CD4-positive, CD25-positive, alpha-beta regulatory T cell (primary cell): ENCODE data around the gene IQSEC1. TPM values are rescaled to one million over a fixed set of nuclear protein-coding genes. Genes with fewer than 3 reads are reported as not detected.

Experiments used
- ATAC-seq, 2 donors: fragments of 150-1000 bp; cut with Tn5 transposase; one replicate each; pipeline ENCODE4 v1.10.0; 2021; ENCODE audit warnings: low read depth in 2 of 2, moderate number of reproducible peaks in 2 of 2, moderate library complexity in 1 of 2
- DNase-seq, 3 donors: peaks; one replicate each; pipeline versions ENCODE4 v3.0.0 to v3.0.0-alpha.2; 2012 to 2022; ENCODE audit warnings: mixed read lengths in 1 of 3
- H3K27ac ChIP-seq: one replicate; pipeline ENCODE4 v1.7.0; 2013; ENCODE audit warnings: mild to moderate bottlenecking, low read length; ENCODE audit not compliant: insufficient read depth, poor library complexity, severe bottlenecking
- H3K27me3 ChIP-seq: one replicate; pipeline ENCODE4 v1.7.0; 2013; ENCODE audit warnings: low read length; ENCODE audit not compliant: control insufficient read depth, insufficient read depth
- H3K36me3 ChIP-seq: one replicate; pipeline ENCODE4 v1.7.0; 2013; ENCODE audit warnings: mild to moderate bottlenecking, low read length, moderate library complexity; ENCODE audit not compliant: control insufficient read depth, insufficient read depth
- H3K4me1 ChIP-seq: 2 replicates; pipeline ENCODE4 v1.7.0; 2013; ENCODE audit warnings: mild to moderate bottlenecking, low read length; ENCODE audit not compliant: insufficient read depth, control insufficient read depth, poor library complexity, severe bottlenecking
- H3K4me3 ChIP-seq: one replicate; pipeline ENCODE4 v1.7.0; 2013; ENCODE audit warnings: low read depth, mild to moderate bottlenecking, low read length, moderate library complexity
- H3K9me3 ChIP-seq, 2 experiments: 1 replicate in 1 of 2; 2 replicates in 1 of 2; pipeline ENCODE4 v1.7.0; 2013; ENCODE audit warnings: low read length in 2 of 2, mild to moderate bottlenecking in 1 of 2, moderate library complexity in 1 of 2; ENCODE audit not compliant: control insufficient read depth in 2 of 2
- H3K27ac Mint-ChIP-seq, 3 donors: one replicate each; pipeline ENCODE4 v1.8.0; 2020 to 2022; ENCODE audit warnings: mild to moderate bottlenecking in 3 of 3, mixed read lengths in 3 of 3, moderate library complexity in 2 of 3
- H3K27me3 Mint-ChIP-seq: one replicate; pipeline ENCODE4 v1.8.0; 2022; ENCODE audit warnings: mild to moderate bottlenecking, mixed read lengths
- H3K36me3 Mint-ChIP-seq: one replicate; pipeline ENCODE4 v1.8.0; 2020; ENCODE audit warnings: mixed read lengths
- H3K4me1 Mint-ChIP-seq, 4 donors: one replicate each; pipeline ENCODE4 v1.8.0; 2020 to 2022; ENCODE audit warnings: mixed read lengths in 4 of 4, mild to moderate bottlenecking in 1 of 4
- H3K4me3 Mint-ChIP-seq, 4 donors: one replicate each; pipeline ENCODE4 v1.8.0; 2020 to 2022; ENCODE audit warnings: mild to moderate bottlenecking in 4 of 4, mixed read lengths in 4 of 4, moderate library complexity in 3 of 4
- H3K9me3 Mint-ChIP-seq, 7 donors: one replicate each; pipeline ENCODE4 v1.8.0; 2020 to 2022; ENCODE audit warnings: mixed read lengths in 7 of 7, mild to moderate bottlenecking in 3 of 7, moderate library complexity in 2 of 7
- polyA plus RNA-seq, 4 donors: library from polyadenylated mRNA; unstranded; fragments of 300-500 nt; fragmentation: Illumina TruSeq; gene quantifications; one replicate each; pipeline ENCODE4 v1.2.3, GENCODE V29; 2021
- total RNA-seq: library from RNA; stranded (reverse); gene quantifications from one replicate; pipeline ENCODE4 v1.2.3, GENCODE V29; 2022

The IQSEC1 gene
- total and polyA plus RNA-seq, 5 donors from 2014 or later: 17.7 to 131 (median 21.1) TPM

- Mint-ChIP-seq H3K27me3 (no peaks in the 10 kb centered on the region), H3K9me3 (no peaks in the 10 kb centered on the region), H3K4me1 (peaks cover 0 to 13% (median 8%) of the 10 kb centered on the region in 4 donors), H3K36me3 (peaks cover 18% of the 10 kb centered on the region), H3K27ac (peak overlapping the region in 1 of 3 donors; percentile 76), H3K4me3 (no peak overlapping the region)
- Histone ChIP-seq H3K4me1 (peaks cover 8% of the 10 kb centered on the region), H3K9me3 (no peaks in the 10 kb centered on the region), H3K4me3 (no peak overlapping the region), H3K27ac (no peak overlapping the region), H3K27me3 (no peaks in the 10 kb centered on the region), H3K36me3 (peaks cover 89% of the 10 kb centered on the region)
- ATAC-seq (no peak), DNase-seq (no peak)
Observed at GRCh38 chr3:12921736-12922135, 151.5 kb downstream of the IQSEC1 start.

GRCh38 chr3:12920967-12921366, 152.3 kb downstream of the IQSEC1 start:
- peaks cover 89% of the 10 kb centered on the region for H3K36me3 ChIP-seq
- no peak overlapping the region for H3K27ac ChIP-seq
- DNase-seq: no peak
- no peak overlapping the region for H3K4me3 Mint-ChIP-seq
- no peak for ATAC-seq
- H3K27me3 Mint-ChIP-seq: no peaks in the 10 kb centered on the region
- no peaks in the 10 kb centered on the region for H3K9me3 ChIP-seq
- peaks cover 14% of the 10 kb centered on the region for H3K4me1 ChIP-seq
- H3K27ac Mint-ChIP-seq: no peak overlapping the region
- peaks cover 18% of the 10 kb centered on the region for H3K36me3 Mint-ChIP-seq
- no peaks in the 10 kb centered on the region for H3K27me3 ChIP-seq
- no peak overlapping the region for H3K4me3 ChIP-seq
- H3K4me1 Mint-ChIP-seq: peaks cover 0 to 20% (median 14%) of the 10 kb centered on the region in 4 donors
- H3K9me3 Mint-ChIP-seq: no peaks in the 10 kb centered on the region

DNA sequence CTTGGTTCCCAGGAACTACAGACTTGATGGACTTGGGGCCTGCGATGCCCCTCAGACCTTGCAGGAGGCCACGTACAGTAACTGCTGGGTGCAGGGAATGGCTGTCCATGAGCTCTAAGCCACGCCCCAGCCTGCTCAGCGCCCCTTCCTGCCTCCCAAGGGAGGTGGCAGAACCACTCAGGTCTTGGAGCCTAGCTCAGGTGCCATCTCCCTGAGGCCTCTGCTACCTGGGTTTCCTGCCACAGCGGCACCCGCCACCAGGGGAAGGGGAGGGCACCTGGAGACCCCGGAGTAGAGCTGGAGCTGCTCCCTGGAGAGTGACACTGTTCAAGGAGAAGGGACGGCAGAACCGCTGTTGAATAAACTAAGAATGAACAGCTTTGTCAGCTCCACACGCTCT, 154.0 kb downstream of the IQSEC1 start:
- no peak overlapping the region for H3K27ac Mint-ChIP-seq
- Histone ChIP-seq H3K36me3 (peaks cover 89% of the 10 kb centered on the region), H3K27me3 (no peaks in the 10 kb centered on the region), H3K4me3 (no peak overlapping the region), H3K9me3 (no peaks in the 10 kb centered on the region), H3K4me1 (peaks cover 14% of the 10 kb centered on the region), H3K27ac (no peak overlapping the region)
- peaks cover 0 to 22% (median 17%) of the 10 kb centered on the region in 4 donors for H3K4me1 Mint-ChIP-seq
- H3K36me3 Mint-ChIP-seq: peaks cover 15% of the 10 kb centered on the region
- ATAC-seq (no peak), DNase-seq (no peak)
- H3K4me3 Mint-ChIP-seq: no peak overlapping the region
- no peaks in the 10 kb centered on the region for H3K9me3 Mint-ChIP-seq
- no peaks in the 10 kb centered on the region for H3K27me3 Mint-ChIP-seq

GRCh38 chr3:12918231-12918630, 155.0 kb downstream of the IQSEC1 start:
- H3K4me1 ChIP-seq: peaks cover 14% of the 10 kb centered on the region
- no peak overlapping the region for H3K4me3 ChIP-seq
- no peaks in the 10 kb centered on the region for H3K27me3 ChIP-seq
- Mint-ChIP-seq H3K4me3 (no peak overlapping the region), H3K36me3 (peaks cover 20% of the 10 kb centered on the region), H3K27me3 (no peaks in the 10 kb centered on the region), H3K9me3 (no peaks in the 10 kb centered on the region), H3K4me1 (peaks cover 0 to 22% (median 17%) of the 10 kb centered on the region in 4 donors), H3K27ac (no peak overlapping the region)
- no peak for DNase-seq
- ATAC-seq: no peak
- H3K36me3 ChIP-seq: peaks cover 89% of the 10 kb centered on the region
- no peak overlapping the region for H3K27ac ChIP-seq
- no peaks in the 10 kb centered on the region for H3K9me3 ChIP-seq

DNA sequence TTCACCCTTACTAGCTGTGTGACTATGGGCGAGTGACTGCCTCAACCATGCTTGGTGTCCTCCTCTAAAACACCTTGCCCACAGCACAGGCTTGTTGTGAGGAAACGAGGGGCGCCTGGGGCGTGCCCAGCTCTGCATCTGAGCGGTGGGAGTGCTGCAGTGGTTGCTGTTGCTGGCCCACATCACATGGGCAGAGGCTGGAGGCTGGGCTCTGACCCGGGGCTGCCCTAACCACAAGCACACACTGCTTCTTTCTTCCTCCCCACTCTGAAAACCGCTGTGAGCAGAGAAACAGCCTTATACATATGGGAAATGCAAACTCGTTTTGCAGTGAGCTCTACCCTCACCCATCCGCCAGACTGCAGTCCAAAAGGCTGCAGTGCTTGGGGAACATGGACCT, 157.1 kb downstream of the IQSEC1 start:
- DNase-seq: peak in 2 of 3 donors; percentile 16 to 48
- Mint-ChIP-seq H3K4me3 (peak overlapping the region in 1 of 4 donors; percentile 21), H3K27me3 (no peaks in the 10 kb centered on the region), H3K36me3 (peaks cover 14% of the 10 kb centered on the region), H3K9me3 (no peaks in the 10 kb centered on the region), H3K4me1 (peaks cover 0 to 22% (median 17%) of the 10 kb centered on the region in 4 donors), H3K27ac (peak overlapping the region; percentile 67 to 93 (median 81))
- Histone ChIP-seq H3K27me3 (no peaks in the 10 kb centered on the region), H3K4me3 (peak overlapping the region; percentile 21), H3K27ac (no peak overlapping the region), H3K36me3 (peaks cover 87% of the 10 kb centered on the region), H3K9me3 (no peaks in the 10 kb centered on the region), H3K4me1 (peaks cover 14% of the 10 kb centered on the region)
- peak; percentile 46 to 53 for ATAC-seq

DNA sequence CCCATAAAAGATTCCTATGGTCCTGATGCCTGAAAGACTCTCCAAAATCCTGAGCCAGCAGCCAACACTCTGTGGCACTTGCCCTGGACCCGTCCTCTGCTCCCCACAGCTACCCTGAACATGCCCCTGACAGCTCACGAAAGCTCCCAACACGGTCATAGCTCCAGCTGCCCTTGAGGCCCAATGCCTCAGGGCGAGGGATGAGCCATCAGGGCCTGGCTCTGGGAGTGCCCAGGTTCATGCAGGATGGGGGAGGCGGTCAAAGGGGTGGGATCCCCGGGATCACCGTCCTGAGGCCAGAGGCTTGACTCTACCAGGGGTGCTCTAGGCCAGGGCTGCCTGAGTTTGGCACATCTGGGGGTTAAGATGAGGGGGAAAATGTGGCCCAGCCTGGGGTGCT, 159.1 kb downstream of the IQSEC1 start:
- H3K27ac Mint-ChIP-seq: peak overlapping the region in 2 of 3 donors; percentile 47 to 73

DNA sequence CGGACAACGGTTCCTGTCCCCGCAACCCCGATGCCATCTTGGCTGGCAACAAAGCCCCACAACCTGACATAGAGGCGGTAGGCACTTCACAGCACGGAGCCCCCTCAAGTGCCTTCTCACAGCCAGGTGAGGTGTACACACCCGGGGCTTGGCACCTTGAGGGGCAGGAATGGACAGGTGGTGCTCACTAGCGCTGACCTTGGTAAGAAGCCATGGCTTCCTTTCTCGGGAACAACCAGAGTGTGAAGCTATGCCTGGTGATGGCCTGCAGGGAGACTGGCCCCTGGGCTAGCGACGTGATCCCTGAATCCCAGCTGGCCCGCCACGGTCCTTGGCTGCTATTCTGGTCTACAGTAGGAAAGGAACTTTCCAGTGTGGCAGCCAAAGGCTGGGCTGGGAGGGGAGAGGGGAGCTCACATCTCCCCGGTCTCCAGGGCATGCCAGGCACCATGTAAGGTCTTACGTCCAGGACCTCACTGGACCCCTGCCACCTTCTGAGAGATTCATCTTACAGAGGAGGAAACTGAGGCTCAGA, 161.3 kb downstream of the IQSEC1 start:
- ATAC-seq (no peak), DNase-seq (no peak)
- Histone ChIP-seq H3K36me3 (peaks cover 95% of the 10 kb centered on the region), H3K4me3 (no peak overlapping the region), H3K27me3 (no peaks in the 10 kb centered on the region), H3K4me1 (peaks cover 8% of the 10 kb centered on the region), H3K27ac (no peak overlapping the region), H3K9me3 (no peaks in the 10 kb centered on the region)
- Mint-ChIP-seq H3K36me3 (peaks cover 21% of the 10 kb centered on the region), H3K4me1 (peaks cover 0 to 10% (median 9%) of the 10 kb centered on the region in 4 donors), H3K27me3 (no peaks in the 10 kb centered on the region), H3K27ac (no peak overlapping the region), H3K9me3 (no peaks in the 10 kb centered on the region), H3K4me3 (no peak overlapping the region)

More for the DNA sequence above, 159.1 kb downstream of the IQSEC1 start:
- no peak for ATAC-seq
- Mint-ChIP-seq H3K4me3 (no peak overlapping the region), H3K4me1 (peaks cover 0 to 22% (median 17%) of the 10 kb centered on the region in 4 donors), H3K27me3 (no peaks in the 10 kb centered on the region), H3K9me3 (no peaks in the 10 kb centered on the region), H3K36me3 (peaks cover 18% of the 10 kb centered on the region)
- Histone ChIP-seq H3K9me3 (no peaks in the 10 kb centered on the region), H3K4me3 (no peak overlapping the region), H3K4me1 (peaks cover 14% of the 10 kb centered on the region), H3K27me3 (no peaks in the 10 kb centered on the region), H3K27ac (no peak overlapping the region), H3K36me3 (peaks cover 87% of the 10 kb centered on the region)
- no peak for DNase-seq
